IPS-NIHi7 (cell line): ENCODE data around the gene DUSP12.

Source experiments
- DNase-seq: peaks from one replicate; pipeline ENCODE4 v3.0.0; 2012; ENCODE audit warnings: mixed read lengths; ENCODE audit errors: extremely low spot score

The DUSP12 gene

DNA sequence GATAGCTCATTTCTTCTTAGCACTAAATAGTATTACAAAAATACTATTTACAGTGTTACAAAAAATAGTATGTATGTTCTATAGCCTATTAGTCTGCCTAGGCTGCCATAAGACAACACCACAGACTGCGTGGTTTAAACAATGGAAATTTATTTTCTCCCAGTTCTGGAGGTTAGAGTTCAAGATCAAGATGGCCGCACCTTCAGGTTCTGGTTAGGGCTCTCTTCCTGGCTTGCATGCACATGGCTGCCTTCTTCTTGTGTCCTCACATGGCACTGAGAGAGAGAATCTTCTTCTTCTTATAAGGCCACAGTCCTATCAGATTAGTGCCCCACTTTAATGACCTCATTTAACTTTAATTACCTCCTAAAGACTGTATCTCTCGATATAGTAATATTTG, 20.7 kb downstream of the DUSP12 start:
- DNase-seq = no peak

GRCh38 chr1:161771161-161771560, 21.6 kb downstream of the DUSP12 start:
- DNase-seq = no peak

DNA sequence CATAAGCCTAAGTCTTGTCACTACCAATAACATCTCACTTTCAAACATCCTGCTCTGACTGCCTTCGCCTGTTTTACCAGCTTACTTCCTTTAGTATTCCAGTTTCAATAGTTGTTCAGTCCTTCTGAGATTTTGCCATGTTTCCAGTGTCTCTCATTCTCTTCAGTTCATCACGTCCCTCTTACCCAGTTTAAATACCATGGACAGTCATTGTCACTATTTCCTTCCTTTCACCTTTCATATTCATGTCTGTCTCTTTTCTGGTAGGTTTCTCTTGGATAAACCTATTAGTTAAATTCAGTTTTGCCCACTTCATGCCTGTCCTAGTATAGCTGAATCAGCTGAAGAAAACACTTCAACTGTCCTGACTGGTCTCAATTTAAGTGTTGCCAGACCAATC, 22.4 kb downstream of the DUSP12 start:
- DNase-seq = no peak

DNA sequence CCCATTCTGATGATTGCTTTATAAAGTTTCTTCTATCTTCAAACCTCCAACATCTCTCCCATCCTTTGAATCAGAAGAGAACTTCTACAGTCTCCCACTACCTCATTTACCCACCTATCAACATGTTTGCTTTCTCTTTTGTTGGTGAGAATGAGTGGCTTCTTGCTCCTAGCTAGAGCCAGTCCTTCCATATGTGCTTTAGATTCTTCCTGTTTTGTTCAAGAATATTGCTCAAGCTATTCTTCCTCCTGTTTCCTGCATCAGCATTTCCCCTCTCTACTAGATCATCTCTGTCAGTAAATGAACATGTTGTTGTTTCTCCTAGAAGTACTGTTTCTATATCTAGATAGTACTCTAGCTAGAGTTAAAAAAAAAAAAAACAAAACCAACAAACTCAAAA, 22.8 kb downstream of the DUSP12 start:
- no peak for DNase-seq

DNA sequence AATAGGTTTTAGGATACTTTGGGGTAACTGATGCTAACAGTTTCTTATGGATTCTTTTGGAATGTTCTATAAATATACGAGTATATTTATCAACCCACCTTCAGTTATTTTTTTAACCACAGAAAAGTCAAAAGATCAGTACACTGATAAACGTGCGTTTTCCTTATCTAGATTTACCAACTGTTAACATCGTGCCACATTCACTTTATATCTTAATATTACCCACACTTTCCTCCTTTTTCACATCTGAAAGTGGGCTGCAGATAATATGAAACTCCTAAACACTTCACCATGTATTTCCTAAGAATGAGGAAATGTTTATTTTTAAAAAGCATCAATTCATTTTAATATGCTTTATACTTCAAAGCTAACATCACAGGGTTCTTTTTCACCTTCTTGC, 24.2 kb downstream of the DUSP12 start:
- DNase-seq = no peak

DNA sequence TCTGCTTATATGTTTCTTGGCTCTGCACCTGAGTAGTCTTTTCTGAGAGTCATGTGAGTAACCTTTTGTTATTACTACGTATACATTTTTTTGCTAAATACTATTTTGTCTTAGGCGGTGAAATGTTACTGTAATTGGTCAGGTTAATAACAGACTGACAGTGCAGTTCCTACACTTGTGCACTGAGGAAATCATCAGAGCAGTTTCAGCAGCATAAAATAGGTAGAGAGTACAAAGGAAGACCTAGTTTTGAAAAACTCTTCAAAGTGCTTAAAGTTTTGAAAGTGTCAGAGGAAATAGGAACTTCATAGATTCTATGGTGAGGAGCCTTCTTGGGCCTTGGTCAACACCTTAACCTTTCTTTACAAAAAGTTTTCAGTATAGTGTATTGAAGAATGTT, 27.7 kb downstream of the DUSP12 start:
- DNase-seq = no peak

GRCh38 chr1:161778522-161778921, 28.9 kb downstream of the DUSP12 start:
- no peak for DNase-seq

GRCh38 chr1:161779393-161779792, 29.8 kb downstream of the DUSP12 start:
- DNase-seq = no peak

DNA sequence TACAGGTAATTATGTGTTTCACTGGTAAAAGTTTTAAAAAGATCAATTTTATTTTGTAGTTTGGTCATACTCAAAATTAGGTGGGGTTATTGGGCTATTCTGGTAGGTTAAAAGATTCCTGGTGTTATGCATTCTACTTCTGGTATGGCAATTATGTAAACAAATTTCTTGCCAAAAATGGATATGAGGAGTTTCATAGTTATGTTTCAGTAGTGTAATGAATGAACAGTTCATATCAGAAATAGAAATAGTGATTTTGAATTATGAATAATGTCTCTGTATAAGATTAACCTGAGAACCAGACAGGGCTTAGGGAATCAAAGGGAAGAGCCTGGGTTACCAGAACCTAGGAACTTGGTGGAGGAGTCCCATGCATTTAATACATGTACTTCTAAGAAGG, 32.4 kb downstream of the DUSP12 start:
- no peak for DNase-seq

DNA sequence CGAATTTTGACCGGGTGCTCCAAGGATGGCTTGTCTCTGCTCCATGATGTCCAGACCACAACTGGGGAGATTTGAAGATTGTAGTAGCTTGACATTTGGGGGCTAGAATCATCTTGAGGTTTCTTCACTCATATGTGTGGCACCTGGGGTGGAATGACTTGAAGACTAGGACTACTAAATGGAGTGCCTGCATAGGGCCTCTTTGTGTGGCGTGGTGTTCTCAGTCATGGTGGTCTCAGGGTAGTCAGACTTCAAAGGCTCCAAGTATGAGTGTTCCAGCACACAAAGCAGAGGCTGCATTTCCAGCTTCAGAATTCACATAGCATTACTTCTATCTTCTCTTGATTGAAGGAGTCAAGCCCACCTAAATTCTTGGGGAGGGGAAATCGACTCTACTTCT, 33.3 kb downstream of the DUSP12 start:
- DNase-seq = no peak

- no peak for DNase-seq
These were observed 35.4 kb downstream of the DUSP12 start for GRCh38 chr1:161784968-161785367.

DNA sequence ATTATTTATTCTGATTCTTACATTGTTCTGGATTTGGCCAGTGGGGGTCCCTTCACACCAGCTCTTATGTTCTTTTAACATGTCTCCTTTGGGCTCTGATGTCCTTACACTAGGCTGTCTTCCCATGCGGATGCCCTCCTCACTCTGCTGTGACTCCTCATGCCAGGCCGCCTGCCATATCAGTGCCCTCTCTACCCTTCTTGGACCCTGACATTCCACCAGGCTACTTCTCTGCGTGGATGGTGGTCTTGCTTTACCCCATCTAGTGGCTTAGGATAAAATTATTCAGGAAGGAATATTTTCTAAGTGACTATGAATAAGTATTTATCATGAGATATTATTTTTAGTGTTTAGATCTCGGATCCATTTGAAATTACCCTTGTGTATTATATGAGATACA, 37.8 kb downstream of the DUSP12 start:
- DNase-seq = no peak

- DNase-seq = no peak
These were observed 41.2 kb downstream of the DUSP12 start for GRCh38 chr1:161790587-161791317.

DNA sequence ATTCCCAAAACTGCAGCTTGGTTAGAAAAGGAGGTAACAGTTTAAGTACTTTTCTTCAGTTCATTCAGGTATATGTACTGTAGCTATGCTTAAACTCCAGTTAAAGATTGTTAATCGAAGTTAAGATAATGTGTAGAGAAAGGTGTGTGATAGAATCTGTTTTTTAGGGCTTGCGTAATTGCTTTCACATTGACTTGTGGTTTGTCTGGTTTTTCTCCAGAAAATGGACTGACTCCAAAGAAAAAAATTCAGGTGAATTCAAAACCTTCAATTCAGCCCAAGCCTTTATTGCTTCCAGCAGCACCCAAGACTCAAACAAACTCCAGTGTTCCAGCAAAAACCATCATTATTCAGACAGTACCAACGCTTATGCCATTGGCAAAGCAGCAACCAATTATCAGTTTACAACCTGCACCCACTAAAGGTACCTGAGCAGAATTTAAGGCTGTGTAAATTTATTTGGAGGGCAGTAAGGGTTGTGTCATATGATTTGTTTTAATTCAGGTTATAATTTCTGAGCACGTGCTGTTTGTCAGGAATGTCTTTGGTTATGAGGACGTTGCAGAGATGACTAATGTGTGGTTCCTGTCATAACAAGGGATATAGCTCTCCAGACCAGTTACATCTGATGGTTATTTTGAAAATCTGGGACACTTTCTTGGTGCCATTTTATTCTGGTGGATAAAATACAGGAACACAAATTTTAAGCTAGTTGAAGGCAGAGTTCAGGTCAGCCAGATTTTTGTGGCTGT, 42.5 kb downstream of the DUSP12 start:
- DNase-seq = no peak

- DNase-seq = peak; percentile 53
These were observed 43.2 kb downstream of the DUSP12 start for GRCh38 chr1:161792740-161793139.

DNA sequence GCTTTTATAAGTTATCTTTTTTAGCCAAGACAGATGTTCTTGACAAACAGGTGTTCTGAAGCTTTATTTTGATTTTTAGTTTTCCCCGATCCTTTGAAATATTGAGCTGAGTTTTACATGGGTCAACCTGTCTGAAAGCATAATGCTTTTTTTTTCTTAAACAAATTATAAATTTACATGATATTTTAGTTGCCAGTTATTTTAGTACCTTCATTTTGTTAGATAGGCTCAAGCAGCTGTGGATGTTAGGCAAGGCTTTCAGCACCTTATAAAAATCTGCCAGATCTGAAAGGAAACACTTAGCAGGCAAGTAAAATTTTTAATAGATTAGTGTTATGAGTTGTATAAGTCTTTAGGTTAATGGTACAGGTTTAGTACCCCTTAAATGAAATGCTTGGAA, 50.2 kb downstream of the DUSP12 start:
- no peak for DNase-seq

DNA sequence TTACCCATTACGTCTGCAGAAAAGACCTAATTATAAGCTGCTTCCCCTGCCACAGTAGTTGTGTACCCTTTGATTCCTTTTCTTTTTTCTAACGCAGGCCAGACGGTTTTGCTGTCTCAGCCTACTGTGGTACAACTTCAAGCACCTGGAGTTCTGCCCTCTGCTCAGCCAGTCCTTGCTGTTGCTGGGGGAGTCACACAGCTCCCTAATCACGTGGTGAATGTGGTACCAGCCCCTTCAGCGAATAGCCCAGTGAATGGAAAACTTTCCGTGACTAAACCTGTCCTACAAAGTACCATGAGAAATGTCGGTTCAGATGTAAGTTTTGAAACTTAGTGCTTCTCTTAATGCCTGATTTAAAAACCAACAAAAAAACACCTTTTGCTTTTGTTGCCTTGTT, 52.4 kb downstream of the DUSP12 start:
- peak; percentile 11 for DNase-seq

GRCh38 chr1:161803181-161803580, 53.6 kb downstream of the DUSP12 start:
- DNase-seq = no peak

- no peak for DNase-seq
These were observed 56.0 kb downstream of the DUSP12 start for GRCh38 chr1:161805399-161806197.
